HG02938 (cell line): Measurements from ENCODE around the gene MRPL36.

Experiments
- ATAC-seq: cut with Tn5 transposase; IDR thresholded peaks from one replicate; pipeline ENCODE4 v1.9.1; 2021; ENCODE audit warnings: mild to moderate bottlenecking, moderate library complexity; ENCODE audit not compliant: unreplicated experiment

Gene MRPL36

GRCh38 chr5:1782385-1783215 lies 17.0 kb downstream of the MRPL36 start:
- ATAC-seq = peak; percentile 29

GRCh38 chr5:1781726-1782384 lies 17.8 kb downstream of the MRPL36 start:
- no peak for ATAC-seq

- ATAC-seq = no peak
Measured at GRCh38 chr5:1781107-1781506, 18.5 kb downstream of the MRPL36 start.

- ATAC-seq = no peak
Measured at GRCh38 chr5:1780614-1780930, 19.1 kb downstream of the MRPL36 start.

GRCh38 chr5:1779782-1780613 lies 19.6 kb downstream of the MRPL36 start:
- no peak for ATAC-seq

- ATAC-seq = no peak
Measured at GRCh38 chr5:1779021-1779680, 20.5 kb downstream of the MRPL36 start.

GRCh38 chr5:1778138-1779020 lies 21.3 kb downstream of the MRPL36 start:
- no peak for ATAC-seq

GRCh38 chr5:1777281-1778137 lies 22.1 kb downstream of the MRPL36 start:
- no peak for ATAC-seq

GRCh38 chr5:1776831-1777230 lies 22.8 kb downstream of the MRPL36 start:
- ATAC-seq = no peak

GRCh38 chr5:1772634-1773033 lies 27.0 kb downstream of the MRPL36 start:
- peak; percentile 65 for ATAC-seq

GRCh38 chr5:1771149-1772065 lies 28.2 kb downstream of the MRPL36 start:
- no peak for ATAC-seq

- no peak for ATAC-seq
Measured at GRCh38 chr5:1770443-1770802, 29.2 kb downstream of the MRPL36 start.

GRCh38 chr5:1769752-1770442 lies 29.7 kb downstream of the MRPL36 start:
- ATAC-seq = no peak

GRCh38 chr5:1769017-1769640 lies 30.5 kb downstream of the MRPL36 start:
- ATAC-seq = no peak

- ATAC-seq = no peak
Measured at GRCh38 chr5:1768283-1769000, 31.2 kb downstream of the MRPL36 start.

GRCh38 chr5:1767524-1768282 lies 31.9 kb downstream of the MRPL36 start:
- ATAC-seq = no peak
